Activated CD4-positive, alpha-beta T cell treated with anti-CD3 and anti-CD28 coated beads for 24 hours (primary cell): ENCODE measurements around the gene CASKIN2.

ENCODE experiments used
- DNase-seq, 2 donors: peaks; one replicate each; pipeline ENCODE4 v3.0.0-alpha.2; 2020; ENCODE audit warnings: low read depth in 2 of 2

Gene CASKIN2

DNA sequence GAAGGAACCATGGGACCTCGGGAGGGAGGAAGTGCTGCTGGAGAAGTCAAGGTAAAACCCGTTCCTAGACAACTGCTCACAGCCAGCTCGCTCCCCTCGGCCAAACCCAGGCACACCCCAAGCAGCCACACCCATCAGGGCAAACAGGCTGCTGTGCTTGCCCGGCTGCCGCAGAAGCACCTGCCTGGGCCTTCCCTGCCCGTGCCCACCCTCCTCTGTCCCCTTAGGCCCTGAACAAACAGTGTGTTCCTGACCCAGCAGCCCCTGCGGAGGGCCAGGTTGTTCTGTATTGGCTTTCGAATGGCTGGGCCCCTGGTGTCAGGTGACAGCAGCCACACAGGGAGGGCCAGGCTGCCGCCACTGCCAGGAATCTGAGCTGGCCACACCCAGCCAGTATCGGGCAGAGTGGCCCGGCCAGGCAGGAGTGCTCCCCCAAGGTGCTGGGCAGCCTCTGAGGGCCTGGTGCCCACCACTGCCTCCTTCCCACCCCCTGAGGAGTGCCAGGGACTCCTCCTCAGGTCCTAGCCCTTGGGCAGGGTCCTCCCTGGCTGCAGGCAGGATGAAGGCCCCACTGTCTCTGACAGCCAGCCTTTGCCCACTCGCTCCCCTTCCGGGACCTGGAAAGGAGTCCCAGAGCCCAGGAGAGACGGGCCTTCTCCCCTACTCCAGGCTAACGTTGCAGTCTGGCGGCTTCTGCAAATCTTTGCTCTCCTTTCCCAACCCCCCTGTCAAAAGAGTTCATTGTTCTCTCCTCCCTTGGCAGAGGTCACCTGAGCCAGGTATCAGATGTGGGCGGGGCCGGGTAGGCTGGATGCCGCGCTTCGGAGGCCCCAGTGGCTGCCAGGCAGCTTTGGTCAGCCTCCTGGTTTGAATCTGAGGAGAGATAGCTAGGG is 34.2 kb upstream of the CASKIN2 start:
- DNase-seq = no peak

DNA sequence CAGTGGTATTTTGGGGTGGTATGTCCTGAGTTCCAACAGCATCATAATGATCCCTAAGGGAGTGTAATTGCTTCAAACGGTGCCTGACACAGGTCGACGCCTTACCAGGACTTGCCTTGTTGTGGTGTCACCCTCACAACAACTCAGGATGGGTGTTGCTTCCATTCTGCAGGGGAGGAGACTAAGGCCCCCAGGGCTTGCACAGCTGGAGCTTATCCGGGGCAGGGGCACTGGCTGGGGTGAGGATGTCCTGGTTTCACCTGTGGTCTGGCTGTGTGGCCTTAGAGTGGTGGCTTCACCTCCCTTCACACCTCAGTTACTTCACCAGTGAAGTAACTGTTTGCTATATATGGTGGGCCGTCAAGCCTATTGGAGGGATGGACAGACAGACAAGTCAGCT is 33.5 kb upstream of the CASKIN2 start:
- no peak for DNase-seq

DNA sequence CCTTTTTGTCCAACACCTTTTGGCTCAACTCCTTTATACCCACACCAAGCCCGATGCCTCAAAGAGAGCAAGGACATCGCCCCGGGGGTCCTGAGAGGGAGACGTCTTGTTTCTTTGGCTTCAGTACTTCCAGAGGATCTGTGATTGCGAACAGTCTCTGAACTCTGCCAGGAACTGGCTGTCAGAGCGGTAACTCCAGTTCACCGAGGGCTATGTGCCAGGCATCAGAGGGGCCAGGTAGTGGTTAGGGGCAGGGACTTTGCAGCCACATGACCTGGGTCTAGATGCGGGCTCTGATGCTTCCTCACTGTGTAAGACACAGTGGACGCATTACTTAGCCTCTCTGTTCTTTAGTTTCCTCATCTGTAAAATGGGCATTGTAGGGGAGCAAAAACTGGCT is 31.8 kb upstream of the CASKIN2 start:
- DNase-seq = no peak

DNA sequence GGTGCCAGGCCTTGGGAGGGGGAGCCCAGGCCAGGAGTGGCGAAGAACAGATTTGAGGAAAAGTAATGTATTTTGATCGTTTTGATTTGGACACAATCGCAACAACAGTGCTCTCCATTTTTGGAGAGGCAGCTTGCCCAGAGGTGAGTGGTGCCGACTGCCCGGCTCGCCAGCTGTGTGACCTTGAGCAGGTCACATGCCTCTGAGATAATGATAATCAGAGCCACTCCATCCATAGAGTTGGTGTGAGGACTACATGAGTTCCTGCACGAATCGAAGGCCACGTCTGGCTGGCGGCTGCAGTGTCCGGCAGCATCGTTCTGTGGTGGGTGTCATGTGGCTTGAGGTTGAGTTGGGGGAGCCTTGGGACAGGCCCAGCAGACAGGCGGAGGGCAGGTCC is 30.8 kb upstream of the CASKIN2 start:
- no peak for DNase-seq

DNA sequence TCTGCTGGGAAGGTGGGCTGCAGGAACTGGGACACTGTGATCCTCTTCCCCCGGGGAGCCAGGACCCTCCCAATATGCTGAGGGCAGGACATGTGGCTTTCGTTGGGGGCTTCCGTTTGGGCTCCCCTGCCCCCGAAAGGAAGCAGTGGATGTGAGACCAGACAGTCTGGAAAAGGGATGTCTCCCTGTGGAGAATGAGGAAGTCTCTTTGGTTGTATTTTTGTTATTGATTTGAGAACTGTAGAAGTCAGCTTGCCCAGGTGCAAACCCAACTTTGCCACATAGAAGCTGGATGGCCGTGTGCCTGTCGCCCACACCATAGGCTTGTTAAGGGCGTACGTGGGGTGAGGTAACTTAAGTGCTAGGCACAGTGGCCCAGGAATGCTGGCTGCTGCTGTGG is 28.9 kb upstream of the CASKIN2 start:
- DNase-seq = no peak

DNA sequence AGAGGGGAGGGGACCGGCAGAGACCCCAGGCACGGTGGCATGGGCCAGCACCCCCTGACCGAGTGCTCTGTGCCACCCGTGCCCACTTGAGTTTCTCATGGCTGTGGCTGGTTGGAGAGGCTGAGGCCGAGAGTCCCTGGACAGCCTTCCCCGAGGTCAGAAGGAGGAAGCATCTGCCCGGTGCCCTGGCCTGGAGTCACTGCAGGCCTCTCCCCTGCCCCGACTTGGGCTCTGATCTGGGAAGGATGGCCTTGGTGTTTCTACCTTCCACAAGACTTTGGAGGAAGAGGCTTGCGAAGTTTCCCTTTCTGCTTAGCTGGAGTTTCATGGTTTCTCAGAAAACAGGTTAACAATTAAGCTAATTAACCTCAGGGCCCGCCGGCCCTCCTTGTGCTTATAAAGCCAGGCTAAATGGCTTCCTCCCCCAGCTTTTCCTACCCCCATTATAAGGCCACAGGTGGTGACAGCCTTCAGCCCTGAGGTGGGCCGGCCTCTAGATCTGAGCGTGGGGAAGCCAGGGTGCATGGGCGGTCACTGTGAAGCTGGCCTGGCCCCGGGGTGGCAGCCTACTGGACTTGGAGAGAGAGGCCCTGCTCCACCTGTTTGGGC is 27.5 kb upstream of the CASKIN2 start:
- DNase-seq = no peak

DNA sequence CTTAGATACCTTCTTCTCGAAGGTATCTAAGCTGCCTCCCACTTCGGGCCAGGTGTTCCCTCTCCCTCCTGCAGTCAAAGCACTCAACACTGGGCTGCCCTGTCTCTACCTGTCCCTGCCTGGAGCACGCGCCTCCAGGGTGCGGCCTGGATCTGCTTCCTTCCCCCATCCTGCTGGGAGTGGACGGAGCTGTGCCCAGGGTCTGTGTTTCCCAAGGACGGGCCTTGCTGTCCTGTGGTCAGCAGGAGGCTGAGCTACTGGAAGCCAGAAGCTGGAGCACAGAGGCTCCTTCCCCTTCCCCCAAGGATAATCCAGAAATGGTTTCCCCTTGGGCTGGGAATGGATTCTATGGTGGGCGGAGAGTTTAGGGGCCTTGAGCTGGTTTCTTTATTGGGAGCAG is 26.9 kb upstream of the CASKIN2 start:
- DNase-seq = no peak

DNA sequence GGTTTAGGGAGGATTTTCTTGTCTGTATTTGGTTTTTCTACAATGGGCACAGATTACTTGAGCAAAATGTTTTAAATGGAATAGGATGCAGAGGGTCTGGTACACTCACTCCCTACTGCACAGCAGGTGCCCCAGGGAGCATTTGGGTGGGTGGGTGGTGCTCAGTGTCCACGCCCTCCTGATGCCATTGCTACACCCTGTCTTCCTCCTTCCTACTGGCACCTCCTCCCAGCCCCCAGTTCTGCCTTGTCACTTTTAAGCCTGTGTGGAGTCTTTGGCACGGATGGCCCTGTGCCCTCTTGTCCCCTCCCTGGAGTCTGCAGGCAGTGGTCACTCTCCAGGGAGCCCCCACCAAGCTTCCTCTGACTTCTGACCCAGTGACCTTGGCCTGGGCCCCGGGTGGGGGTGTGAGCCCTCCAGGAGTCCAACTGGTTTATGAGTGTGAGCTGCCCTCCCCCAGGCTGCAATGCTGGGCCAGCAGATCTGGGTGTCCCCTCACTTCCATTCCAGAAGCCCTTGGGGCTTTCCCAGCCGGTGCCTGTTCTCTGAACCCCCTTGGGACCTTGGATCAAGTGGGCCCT is 25.7 kb upstream of the CASKIN2 start:
- no peak for DNase-seq

DNA sequence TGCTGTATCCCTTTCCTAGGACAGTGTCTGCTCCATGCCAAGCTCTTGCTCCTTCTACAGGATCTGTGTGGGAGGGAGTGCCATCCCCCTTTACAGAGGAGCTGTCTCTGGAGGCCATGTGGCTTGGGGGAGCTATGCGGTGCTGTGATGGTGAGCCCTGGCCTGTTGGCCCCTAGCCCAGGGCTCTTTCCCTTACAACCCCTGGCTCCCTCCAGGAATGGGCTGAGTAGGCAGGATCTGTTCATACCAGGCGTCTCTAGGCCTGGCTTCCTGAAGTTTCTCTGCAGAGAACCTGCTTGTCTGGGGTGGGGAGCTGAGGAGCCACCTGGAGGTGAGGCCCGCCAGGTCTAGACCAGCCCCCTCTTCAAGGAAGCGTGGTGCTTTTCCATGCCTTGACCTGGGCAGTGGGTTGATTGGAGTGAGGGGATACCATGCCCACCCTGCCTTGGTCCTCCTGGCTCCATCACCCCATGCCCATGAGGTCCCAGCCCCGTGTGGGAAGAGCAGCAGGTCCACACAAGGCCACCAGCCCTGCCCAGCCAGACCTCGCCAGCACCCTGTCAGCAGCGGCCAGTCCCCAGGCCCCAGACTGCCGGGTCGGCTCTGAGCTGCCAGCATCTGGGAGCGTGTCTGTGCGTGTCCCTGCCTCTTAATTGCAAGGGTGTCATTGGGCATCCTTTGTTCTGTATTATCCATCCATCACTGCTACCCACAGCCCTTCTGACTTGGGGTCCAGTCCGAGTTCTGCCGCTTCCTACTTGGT is 24.8 kb upstream of the CASKIN2 start:
- no peak for DNase-seq

DNA sequence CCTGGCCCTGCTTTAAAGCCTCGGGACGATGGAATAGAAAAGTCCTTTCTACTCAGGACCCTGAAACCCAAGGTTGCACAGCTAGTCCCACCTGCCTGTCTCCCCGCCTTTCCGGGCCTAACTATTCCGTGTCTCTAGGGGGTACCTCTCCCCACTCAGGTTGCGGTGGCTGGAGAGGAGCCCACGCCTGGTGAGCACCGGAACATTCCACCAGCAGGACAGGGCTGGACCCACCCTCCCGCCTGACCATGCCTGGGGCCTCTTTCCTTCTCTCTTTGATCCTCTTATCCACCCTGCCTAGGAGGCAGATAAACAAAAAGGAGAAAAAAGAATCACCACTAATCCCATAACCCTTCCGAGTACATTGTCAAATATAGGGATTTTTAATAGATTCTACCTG is 21.0 kb upstream of the CASKIN2 start:
- no peak for DNase-seq

DNA sequence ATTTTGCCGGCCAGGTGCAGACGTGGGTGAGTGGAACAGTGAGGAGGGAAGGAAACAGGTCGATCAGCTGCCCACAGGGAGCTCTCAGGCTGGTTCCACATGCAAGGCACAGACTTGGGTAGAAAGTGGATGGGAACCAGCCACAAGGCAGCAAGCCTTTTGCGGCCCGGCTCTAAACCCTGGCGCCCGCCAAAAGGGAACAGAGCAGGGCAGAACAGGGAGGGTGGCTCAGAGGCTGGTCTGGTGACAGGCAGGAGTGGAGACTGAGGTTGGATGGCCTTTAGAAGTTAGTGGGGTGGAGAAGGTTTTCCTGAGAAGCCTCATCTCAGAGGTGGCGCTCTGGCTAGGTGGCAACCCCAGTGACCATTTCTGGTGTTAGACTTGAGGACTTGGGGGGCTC is 20.5 kb upstream of the CASKIN2 start:
- no peak for DNase-seq

DNA sequence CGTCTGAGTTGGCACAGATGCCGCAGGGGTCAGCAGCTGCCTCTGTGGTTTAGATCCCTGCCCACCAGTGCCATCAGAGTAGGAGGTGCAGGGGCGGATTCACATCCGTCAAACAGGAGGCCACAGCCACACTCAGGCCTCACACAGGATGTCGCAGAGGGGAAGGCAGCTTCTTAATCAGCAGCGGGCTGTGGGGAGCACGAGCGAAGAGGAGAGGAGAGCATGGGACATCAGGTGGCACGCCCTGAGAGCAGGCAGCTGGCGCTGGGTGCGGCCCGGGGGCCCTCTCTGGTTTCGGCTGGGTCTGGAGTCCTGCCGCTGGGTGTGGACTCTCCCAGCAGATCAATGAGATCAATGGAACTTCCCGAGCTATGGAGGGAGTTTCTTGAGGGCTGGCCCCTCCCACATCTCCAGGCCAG is 19.8 kb upstream of the CASKIN2 start:
- DNase-seq = peak in 1 of 2 donors; percentile 33

DNA sequence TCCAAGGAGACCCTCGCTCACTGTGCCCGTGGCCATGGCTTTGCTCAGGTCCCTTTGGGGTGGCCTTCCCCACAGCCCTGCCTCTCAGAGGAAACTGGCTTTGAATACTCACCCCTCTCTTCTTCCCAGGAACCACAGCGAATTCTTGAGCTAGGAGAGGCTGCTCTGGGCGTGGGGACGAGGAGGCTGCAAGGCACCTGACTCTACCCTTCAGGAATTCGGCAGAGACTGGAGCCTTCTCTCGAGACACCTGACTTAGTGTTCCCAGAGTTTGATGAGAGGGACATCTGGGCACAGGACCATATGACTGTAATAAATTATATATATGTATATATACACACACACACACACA is 16.4 kb upstream of the CASKIN2 start:
- DNase-seq = no peak

DNA sequence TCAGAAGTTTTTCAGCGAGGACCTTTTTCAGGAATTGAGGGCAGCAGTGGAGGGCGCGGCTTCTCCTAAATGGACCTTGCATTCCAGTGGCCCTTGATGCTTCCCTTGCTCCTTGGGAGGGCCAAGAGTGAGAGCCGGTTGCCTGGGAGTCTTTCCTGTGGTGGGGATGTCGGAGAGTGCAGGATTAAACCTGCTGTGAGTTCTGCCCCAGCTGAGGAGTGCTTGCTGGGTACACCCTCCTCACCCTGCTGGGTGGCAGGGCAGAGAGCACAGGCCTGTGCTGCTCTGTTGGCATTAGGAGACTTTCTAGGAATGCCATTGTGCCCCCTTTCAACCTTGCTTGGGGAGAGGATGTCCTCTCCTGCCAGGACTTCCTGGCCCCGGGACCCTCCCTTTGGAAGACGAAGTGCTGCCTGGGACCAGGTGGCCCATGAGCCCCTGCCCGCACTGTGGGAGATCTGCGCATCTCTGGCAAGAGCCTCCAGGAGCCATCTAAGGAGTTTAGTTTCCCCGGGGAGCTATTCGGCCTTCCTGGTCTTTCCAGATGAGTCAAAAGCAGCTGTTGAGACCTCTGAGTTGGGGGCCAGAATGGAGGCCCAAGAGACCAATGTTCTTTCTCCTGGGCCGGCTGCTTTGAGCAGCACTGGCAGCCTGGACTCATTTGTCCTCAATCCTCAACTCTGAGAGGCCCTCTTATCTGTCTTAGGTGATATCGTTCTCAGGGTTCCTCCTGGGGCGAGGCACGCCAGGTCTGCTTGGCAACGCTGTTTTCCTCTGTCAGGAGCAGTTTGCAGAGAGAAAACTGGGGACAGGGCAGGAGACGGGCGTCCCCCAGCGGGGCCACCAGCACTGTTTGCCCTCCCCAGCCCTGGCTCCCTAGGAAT is 15.7 kb upstream of the CASKIN2 start:
- no peak for DNase-seq

DNA sequence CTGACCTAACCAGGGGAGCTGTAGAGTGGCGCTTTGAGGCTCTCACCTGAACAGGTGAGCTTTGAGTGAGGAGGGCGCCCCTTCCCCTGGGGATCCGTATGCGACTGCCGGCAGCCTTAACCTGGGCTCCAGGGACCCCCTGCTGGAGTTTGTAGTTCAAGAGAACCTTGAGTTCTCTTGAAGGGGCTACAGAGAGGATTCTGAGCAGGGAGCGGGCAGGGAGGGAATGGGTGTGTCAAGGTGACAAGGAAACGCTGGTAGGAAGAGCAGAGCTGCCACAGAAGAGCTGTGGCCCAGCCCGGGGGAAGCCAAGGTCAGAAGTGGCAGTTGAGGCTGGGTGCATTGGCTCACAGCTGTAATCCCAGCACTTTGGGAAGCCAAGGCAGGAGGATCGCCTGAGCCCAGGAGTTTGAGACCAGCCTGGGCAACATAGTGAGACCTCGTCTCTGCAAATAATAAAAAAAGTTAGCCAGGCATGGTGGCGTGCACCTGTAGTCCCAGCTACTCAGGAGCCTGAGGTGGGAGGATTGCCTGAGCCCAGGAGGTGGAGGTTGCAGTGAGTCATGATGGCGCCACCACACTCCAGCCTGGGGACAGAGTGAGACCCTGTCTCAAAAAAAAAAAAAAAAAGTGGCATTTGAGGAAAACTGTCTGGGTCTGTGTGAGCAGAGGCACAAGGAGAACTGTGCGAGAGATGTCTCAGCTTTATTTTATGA is 11.4 kb upstream of the CASKIN2 start:
- no peak for DNase-seq

DNA sequence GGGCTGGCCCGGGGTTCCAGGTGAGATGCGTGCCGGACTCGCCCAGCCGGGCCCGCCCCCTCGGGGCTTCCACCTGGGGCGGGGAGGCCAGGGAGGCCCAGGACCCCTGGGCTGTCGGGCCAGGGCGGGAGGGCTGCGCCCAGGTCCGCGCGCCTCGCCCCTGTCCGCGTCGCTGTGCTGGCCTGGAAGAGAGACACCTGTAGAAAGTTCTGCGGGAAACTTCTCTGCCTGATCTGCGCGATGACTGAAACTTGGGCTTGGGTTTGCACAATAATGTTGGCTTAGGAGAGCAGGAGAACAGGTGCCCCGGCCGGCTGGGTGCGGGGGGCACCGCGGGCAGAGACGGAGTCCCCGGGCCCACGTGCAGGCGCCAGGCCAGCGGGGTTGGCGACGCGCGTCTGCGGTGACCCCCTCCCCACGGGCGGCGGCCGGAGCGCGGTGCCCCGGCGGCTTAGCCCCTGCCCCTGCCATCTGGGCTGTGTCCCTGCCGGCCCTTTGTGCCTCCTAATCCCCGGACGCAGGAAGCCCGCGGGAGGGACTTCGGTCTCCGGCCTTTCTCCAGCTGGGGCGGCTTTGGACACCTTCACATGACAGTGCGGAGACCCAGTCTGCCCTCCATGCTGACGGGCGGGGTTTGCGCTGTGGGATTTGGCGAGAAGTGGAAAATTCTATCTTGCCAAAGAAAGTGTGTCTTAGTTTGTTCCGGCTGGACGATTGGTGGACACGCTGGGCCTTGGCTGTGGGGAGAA is 10.6 kb upstream of the CASKIN2 start:
- no peak for DNase-seq

DNA sequence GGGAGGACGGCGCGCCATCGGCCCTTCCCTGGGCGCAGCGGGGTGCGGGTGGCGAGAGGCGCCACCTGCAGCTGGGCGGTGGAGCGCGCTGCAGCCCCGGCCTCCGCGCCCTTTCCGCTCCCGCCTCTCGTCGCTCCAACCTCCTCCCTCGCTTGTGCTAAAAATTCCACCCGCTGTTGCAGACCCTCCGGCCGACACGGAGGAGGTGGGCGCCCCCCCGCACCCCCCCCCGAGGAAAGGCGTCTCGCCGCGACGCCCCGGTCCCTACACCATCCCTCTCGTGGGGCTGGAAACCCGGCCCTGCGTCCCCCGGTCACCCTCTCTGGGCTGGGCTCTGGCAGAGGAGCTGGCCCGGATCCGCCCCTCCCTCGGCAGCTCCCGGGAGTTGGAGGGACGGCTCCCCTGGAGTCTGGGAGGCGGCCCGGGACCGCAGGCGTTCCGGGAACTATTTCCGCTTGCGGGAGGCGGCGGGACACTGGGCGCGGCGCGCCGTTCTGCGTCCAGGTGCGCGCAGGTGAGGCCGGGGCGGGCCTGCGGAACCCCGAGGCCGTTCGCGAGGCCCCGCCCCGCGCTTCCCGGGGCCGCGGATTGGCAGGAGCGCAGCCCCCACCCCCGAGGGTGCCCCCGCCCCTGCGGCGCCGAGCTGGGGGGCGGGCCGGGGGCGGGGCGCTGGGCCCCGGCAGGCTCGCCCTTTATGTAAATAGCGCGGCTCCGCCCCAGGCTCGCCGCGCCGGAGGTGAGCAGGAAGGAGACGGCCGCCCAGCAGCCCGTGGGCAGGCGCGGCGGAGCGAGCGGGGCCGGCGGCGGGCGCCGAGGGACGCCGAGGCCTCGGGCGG is 9.9 kb upstream of the CASKIN2 start, which contains the start of gene LLGL2:
LLGL2 (plus strand) TSS at position 728 of the 836 bp plus-strand sequence. CDS start 17,730 bp downstream, outside the sequence.
- peak; percentile 63 to 69 for DNase-seq

DNA sequence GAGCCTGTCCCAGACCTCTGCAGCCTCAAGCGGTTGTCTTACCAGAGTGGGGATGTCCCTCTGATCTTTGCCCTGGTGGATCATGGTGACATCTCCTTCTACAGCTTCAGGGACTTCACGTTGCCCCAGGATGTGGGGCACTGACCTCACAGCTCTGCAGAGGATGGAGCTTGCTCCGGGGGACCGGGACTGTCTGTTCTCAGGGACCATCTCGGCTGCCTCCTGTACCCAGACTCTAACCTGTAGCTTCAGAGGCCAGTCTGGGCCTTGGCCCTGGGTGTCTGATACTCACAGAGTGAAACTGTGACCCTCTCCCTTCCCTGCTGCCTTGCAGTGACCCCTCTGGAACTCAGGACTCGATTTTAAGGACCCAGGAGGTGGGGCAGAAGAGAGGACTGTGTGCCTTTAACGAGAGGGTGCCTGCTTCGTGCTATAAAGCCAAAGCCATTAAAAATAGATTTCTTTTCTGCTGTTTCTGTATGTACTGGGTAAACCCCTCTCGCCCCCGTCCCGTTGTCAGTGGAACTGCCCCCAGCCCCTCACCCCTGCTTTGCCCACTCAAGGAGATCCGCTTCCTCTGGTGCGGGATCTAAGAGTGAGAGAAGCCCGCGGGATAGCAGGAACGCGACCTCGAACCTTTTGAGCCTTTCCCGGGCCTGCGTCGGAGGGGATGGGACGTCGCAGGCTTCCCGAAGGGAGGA is 9.1 kb upstream of the CASKIN2 start:
- no peak for DNase-seq
